Measurements from ENCODE around the gene HDLBP. TPM values are rescaled to one million over a fixed set of nuclear protein-coding genes. Genes with fewer than 3 reads are reported as not detected.
A peak's percentile ranks its signal among the peaks of the same experiment; 100 is the strongest.

The HDLBP gene
- total and polyA plus RNA-seq, 10 of the 15 experiments (the other 5 are each of a cell fraction or from before 2014, with no cell fraction given): 19.5 to 383 (median 249) TPM

DNA sequence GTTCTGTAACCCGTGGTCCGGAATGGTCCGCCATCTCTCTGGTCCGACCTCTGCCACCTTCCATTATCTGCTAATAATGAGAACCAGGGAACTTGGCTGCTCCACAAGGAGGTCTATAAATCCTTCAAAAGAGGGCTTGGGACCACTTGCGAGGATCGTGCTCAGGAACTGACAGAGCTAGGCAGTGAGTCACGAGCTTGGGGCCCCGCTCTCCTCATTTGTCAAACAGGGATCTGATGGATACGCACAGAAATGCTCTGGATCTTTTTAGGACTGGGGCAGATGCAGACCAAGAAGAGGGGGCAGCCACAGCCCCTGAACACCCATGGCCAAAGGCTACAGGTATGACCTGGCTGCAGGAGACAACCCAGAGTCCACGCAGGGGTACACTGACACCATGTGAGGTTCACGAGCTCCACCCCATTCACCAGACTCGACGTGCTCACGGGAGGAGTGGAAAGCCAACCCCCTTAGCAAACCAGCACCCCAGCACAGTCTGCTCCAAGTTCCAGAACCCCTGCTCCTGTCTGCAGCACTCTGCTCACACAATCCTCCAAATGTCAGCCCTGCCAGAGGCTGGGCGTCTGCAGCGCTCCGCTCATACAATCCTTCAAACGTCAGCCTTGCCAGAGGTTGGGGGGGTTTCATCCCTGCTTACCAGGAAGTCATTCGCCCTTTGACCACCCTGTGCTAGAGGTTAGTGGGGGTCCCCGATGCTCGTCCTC, 81.2 kb downstream of the HDLBP start:
- BruUV-seq (replicated peaks): no TSS peak
- FAIRE-seq: no peak
- DNase-seq (ENCODE audit: low read depth, low spot score): no peak
- Histone ChIP-seq H3K9me3 (replicated peaks; ENCODE audit: control insufficient read depth, insufficient read depth, low read length) (no peaks in the 10 kb centered on the region), H3K79me2 (ENCODE audit: control insufficient read depth, insufficient read depth, low read length) (no peaks in the 10 kb centered on the region), H3K9ac (ENCODE audit: control insufficient read depth, insufficient read depth, low read length) (no peak overlapping the region), H4K20me1 (ENCODE audit: control insufficient read depth, insufficient read depth) (no peaks in the 10 kb centered on the region), H3K4me3 (no peak overlapping the region), H3K4me1 (ENCODE audit: control insufficient read depth, insufficient read depth, low read length) (no peaks in the 10 kb centered on the region), H2AFZ (ENCODE audit: control insufficient read depth, low read depth, low read length) (no peak overlapping the region), H3K36me3 (ENCODE audit: control insufficient read depth in 2 of 2, insufficient read depth in 2 of 2, low read length in 1 of 2) (peaks cover 56 to 60% of the 10 kb centered on the region in 2 experiments), H3K27ac (ENCODE audit: control insufficient read depth, insufficient read depth) (no peak overlapping the region), H3K4me2 (ENCODE audit: control insufficient read depth, insufficient read depth) (no peak overlapping the region), H3K27me3 (replicated peaks in 1 of 2; ENCODE audit: control insufficient read depth in 2 of 2, insufficient read depth in 2 of 2, low read length in 1 of 2) (no peaks in the 10 kb centered on the region)
- RAD21 ChIA-PET (ENCODE audit: unreplicated experiment): no interaction called here
- intact Hi-C loops (cut with micrococcal nuclease; ENCODE audit: unreplicated experiment) (no loop called here), in situ Hi-C loops (cut with MboI) (no loop called here)
- TF ChIP-seq POLR2A (IDR thresholded peaks at IDR 0.05; ENCODE audit: low read depth, low read length) (peak; percentile 23; the same call in 1 of the 2 replicates), BCL3 (IDR thresholded peaks at IDR 0.05; ENCODE audit: borderline replicate concordance, insufficient read depth, low read depth, low read length, poor library complexity, severe bottlenecking) (no peak), POLR2AphosphoS5 (IDR thresholded peaks at IDR 0.05; ENCODE audit: low read length) (0 out of 2 replicates have a peak, but pooled peaks have one; percentile 40)
- CTCF ChIA-PET: no interaction called here
- SMC1A ChIA-PET (ENCODE audit: uncharacterized antibody, unreplicated experiment): interaction anchor here (0.7 to 1.0 kb wide), 2 partner anchors 13 to 23 kb away, joined by 3 read pairs; no protein-coding TSS in a partner anchor
- ATAC-seq: no peak
- POLR2A ChIA-PET: no interaction called here
- 89% methylated on average over 21 of the region's 21 CpGs for WGBS (ENCODE audit: insufficient coverage, insufficient replicate concordance, low lambda C conversion rate, missing lambda C conversion rate)

All from GM12878 (cell line).